HG03354 (cell line): ENCODE results near the gene ABHD16A.

Source experiments
- ATAC-seq: cut with Tn5 transposase; IDR thresholded peaks from one replicate; pipeline ENCODE4 v1.9.1; 2021; ENCODE audit warnings: mild to moderate bottlenecking; ENCODE audit not compliant: unreplicated experiment, poor library complexity, severe bottlenecking

Gene ABHD16A

DNA sequence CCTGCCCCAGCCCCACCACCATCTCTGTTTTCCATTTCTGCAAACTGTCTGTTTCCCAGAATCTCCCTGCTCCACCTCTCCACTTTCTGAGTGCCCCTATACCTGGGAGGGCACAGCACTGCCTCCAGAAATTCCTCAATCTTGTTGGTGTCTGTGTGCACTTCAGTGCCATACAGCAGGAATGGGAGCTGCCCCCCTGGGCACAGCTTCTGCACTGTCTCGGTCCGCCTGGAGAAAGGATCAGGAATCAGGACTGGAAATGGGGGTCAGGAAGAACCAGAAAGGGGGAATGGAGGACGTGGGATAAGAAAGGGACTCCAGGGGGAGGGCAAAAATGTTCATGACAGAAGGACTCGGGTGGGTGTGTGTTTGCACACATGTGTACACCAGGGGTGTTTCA is 30.6 kb upstream of the ABHD16A start:
- no peak for ATAC-seq

DNA sequence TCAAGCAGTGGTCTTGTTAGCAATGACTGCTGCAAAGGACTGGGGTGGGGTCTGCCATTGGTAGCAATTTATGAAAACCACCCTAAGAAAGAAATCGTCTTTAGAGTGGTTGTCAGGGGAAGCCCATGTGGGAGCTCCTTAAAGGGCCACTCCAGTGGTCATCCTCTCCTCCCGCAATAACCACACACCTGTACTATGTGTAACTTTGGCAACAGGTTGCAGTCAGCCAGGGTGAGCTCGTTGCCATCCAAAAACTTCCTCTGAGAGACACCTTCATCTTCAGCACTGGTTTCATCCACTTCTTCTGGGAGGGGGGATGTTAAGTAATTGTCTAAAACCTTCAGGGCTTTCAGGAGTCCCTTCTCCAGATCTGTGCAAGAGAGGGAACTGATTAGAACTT is 28.9 kb upstream of the ABHD16A start:
- no peak for ATAC-seq

DNA sequence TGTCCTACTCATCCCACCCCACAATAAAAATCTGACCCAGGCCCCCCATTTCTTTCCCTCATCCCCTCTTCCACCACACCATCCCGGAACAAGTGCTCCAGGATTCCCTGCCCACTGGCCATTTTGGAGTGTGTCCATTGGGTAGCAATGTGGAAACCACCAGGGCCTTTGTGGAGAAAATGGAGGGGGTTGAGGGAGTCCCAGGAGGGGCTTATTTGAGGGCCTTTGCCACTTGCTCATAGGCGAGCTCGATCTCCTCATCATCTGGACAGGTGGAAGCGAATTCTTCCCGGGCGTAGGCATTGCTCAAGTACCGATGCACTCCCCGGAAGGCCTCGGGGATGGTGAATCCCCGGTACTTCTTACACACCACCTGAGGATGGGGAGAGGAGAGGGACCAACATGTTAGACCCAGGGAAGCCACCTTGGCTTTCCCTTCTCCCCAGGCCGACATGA is 27.5 kb upstream of the ABHD16A start:
- no peak for ATAC-seq

DNA sequence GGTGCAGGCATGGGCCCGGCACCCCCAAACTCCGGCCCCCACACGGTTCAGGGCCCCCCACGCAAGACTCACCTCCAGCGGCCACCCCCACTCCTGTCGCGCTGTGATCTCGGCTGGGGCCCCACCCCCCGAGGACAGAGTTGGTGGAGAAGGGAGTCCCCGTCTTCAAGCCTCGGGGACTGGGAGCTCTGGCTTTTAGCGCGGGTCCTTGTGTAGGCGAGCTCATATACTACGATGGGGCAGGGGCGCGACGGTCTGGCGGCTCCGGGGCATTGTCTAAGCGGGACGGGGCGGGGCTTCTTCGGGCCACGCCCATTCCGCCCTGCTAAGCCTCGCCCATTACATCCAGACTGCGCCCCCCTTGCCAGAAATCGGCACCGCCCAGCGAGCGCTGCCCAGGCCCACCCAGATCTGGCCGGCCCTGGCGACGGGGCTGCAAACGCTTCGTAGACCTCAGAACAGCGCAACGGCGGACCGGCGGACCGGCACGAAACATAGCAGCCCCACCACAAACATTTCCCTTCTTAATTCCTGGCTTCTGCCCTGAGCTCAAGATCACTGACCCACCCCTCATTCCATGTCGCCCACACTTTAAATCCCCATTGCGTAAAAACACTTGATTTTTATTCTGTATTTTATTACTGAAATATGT is 27.0 kb upstream of the ABHD16A start:
- ATAC-seq, result peak; percentile 33

DNA sequence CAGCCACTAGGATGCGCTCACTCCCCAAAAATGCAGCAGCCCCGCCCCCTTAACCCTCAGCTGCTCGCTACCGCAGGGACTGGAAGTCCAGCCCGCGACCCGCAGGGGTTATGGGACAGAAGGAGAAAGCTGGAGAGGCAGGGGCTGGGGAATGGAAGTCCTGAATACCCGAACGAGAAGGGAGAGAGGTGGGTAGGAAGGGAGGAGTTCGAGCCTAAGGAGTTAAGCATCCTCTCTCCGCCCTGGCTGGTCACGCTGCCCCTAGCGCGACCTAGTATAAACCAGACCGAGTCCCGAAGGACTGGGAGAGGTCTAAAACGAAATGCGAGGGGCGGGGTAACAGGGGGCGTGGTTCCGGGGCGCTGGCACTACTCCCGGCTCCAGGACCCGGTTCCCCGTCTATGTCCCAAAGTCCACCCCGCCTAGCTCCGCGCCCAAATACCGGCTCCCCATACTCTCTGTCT is 26.4 kb upstream of the ABHD16A start:
- ATAC-seq, result peak; percentile 51

DNA sequence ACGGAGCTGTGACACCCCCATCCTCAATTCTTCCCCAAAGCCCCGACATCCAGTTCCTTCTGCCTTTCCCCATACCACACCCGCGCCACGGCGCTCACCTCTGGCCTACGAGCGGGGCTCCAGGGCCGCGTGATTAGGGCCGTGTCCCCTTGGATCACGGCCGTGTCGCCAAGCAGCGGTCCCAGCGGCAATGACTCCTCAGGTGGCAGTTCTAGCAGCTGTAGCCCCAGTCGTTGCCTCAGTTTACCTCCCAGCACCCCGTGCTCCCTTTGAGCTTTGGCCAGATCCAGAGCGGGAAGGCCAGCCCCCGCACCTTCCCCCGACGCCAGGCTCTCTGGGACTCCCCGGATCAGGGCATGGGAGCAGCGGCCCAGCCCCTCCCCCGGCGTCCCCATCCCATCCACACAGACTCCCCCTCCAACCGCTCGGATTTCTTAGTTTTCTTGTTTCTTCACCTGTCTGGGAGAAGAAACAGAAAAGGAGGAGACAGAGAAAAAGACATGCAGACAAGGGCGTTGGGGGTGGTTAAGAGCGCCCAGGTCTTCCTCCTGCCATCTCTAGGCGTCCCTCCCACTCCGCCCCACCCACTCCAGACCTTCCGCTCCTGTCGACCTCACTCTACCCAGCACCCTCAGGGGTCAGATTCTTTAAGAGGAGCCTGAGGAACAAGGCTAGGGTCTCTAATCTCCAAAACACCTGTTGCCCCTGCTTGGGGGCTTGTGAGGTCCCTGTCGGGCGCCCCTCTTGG is 25.8 kb upstream of the ABHD16A start, which contains the start of gene DDAH2:
DDAH2 (minus strand) TSS at position 533 of the 748 bp plus-strand sequence; CDS start at position 395, 138 bp downstream.
- ATAC-seq, result no peak

DNA sequence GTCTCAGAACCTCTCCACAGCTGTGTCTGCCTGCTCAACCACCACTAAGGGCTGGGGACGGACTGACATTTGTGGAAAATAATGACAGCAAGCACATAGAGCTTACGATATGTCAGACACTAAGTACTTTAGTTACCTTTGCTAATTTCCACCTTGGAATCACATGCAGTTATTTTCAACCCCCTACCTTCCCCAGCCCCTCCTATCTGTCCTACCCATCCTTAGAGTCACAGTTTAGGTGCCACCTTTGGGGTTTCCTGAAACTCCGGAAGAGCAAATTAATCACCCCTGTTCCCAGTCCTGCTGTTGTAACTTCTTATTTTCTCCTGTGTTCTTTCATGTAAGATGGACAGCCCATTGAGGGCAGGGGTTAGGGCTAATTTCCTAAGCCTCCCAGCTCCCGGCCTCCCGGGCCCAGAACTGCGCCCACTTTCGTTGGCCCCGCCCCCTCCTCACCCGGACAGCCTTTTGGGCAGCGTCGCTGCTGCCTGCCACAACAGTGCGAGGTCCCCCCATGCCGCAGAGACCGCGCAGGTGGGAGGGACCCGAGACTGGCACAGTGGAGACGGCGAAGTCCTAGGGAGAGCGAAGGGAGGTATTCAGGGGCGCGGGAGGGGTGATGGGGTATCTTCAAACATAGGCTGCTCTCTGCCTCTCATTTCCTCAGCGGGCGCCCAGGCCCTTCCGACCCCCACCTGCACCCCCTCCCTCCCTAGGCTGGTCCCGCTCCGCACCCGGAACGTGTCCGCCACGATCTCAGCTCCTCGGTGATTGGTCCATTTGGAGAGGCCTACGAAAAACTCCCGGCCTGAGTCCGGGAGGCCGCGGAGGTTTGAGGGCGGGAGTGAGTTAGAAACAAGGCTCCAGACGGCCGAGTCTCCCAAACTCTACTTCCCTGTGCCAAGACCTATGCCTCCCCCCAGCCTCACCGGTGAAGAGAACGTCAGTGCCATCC is 24.9 kb upstream of the ABHD16A start:
- ATAC-seq, result no peak

DNA sequence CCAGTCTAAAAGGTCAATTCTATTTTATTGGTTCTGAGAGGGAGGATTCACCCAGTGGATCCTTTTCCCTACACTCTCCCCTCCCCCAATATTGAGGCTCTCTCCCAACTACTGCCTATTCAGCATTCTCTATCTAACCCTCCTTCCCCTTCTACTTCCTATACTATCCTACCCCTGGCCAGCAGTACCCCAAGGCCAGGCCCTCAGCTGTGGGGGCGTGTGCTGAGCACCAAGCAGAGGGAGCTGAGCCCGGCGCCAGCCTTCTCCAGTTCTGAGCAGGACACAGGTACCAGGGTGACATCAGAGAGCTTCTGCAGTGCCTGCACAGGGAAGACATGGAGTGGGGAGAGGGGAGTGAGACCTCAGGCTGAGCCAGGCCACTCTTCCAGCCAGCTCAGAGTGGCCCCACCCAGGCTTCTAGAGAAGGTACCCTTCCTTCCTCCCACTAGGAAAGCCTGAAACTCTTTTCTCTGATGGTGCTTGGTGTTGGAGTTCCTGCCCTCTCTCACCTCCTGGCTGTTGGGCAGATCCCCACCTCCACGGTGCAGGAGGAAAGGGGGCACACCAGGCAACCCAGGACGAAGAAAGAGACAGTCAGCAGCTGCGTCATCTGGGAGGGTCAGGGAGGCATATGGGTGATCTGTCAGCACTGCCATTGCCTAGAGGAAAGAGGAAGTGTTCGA is 24.1 kb upstream of the ABHD16A start:
- ATAC-seq, result peak; percentile 67

DNA sequence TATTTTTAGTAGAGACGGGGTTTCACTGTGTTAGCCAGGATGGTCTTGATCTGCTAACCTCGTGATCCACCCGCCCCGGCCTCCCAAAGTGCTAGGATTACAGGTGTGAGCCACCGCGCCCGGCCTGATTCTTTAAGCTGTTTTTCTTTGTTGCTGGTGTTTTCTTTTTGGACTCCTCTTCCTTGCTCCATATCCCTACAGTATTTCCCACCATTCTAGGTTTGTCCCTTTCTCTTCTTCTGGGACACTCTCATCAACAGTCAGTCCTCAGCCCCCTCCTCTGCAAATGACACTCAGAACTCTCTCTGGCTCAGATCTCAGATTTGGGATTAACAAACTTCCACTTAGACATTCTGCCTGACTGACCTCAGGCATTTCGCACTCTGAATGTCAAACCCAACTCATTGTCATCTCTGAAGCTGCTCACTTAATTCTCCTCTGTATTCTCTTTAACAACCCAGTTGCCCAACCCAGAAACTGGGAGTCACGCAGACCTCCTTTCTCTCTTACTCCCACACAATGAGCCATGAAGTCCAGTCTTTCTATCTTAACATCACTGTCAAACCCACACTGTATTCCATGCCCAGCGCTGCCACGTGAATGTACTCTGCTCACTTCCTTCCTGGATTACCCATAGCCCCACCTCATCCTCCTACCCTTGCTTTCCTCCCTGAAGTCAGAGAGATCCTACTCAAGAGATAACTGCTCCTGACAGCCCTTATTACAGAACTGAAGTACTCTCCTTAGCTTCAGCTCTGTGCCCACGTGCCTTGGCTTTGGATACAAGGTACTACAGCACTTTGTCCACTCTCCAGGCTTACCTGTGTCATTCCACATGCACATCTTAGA is 22.6 kb upstream of the ABHD16A start:
- no peak for ATAC-seq

DNA sequence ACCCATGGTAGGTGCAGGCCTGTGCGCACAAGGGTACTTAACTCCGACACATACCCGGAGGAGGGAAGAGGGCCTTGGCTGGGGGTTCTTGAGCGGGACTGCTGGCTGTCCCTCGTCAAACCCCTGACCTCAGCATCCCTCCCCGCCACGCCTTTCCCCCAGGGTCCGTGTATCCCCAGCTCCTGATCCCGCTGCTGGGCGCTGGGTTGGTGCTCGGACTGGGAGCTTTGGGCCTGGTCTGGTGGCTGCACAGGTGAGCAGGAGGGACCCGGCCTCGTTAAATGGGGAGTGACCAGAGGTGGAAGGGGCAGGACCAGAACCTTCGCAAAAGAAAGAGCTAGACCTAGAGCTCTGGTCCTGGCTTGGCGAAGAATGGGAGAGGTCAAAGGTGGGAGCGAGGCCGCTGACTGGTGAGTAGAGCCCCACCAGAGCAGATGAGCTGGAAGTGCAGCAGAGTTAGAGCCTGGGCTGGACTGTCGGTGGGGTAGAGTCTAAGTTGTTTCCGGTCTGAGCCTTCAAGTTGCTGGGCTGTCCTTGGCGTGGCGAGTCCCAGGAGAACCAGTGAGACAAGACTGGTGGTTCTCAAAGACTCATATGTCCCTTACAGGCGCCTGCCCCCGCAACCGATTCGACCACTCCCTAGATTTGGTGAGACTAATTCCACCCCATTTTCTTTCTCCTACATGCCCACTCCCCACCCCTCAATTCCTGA is 21.0 kb upstream of the ABHD16A start:
- ATAC-seq, result no peak

DNA sequence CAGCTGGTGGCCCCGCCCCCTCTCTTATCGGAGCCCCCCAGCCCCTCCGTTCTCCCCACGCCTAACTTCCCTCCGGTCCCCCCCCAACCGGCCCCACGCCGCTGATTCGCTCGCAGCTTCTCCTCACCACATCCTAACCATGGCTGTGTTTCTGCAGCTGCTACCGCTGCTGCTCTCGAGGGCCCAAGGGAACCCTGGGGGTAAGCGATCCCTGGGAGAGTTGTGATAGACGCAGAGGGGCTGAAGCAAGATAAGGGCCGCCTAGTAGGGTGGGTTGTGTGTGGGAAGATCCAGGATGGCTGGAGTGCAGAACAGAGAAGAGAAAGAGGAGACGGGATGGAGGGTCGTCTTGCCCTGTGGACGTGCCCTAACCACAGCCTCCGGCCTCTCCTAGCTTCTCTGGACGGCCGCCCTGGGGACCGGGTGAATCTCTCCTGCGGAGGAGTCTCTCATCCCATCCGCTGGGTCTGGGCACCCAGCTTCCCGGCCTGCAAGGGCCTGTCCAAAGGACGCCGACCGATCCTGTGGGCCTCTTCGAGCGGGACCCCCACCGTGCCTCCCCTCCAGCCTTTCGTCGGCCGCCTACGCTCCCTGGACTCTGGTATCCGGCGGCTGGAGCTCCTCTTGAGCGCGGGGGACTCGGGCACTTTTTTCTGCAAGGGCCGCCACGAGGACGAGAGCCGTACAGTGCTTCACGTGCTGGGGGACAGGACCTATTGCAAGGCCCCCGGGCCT is 20.3 kb upstream of the ABHD16A start, which contains the start of gene MPIG6B:
MPIG6B (plus strand) TSS at position 129 of the 735 bp plus-strand sequence; CDS start at position 140, 11 bp downstream.
- ATAC-seq, result no peak

DNA sequence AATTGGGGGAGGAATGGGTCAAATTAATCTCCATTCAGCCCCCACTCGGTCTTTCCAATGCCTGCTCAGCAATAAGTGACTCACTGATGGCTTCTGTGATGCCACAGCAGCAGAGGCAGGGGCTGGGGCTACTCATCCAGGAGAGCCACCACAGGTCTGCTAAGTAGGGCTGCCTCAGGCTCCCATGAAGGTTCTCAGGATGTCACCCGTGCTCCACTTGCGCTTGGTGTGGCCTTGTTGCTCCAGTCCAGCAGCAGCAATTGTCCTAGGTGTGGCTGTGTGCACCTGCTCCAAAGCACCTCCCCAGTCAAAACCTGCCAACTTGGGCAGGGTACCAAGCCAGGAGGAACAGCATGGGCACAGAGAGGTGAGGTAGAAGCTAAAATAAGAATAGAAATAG is 19.0 kb upstream of the ABHD16A start:
- no peak for ATAC-seq

DNA sequence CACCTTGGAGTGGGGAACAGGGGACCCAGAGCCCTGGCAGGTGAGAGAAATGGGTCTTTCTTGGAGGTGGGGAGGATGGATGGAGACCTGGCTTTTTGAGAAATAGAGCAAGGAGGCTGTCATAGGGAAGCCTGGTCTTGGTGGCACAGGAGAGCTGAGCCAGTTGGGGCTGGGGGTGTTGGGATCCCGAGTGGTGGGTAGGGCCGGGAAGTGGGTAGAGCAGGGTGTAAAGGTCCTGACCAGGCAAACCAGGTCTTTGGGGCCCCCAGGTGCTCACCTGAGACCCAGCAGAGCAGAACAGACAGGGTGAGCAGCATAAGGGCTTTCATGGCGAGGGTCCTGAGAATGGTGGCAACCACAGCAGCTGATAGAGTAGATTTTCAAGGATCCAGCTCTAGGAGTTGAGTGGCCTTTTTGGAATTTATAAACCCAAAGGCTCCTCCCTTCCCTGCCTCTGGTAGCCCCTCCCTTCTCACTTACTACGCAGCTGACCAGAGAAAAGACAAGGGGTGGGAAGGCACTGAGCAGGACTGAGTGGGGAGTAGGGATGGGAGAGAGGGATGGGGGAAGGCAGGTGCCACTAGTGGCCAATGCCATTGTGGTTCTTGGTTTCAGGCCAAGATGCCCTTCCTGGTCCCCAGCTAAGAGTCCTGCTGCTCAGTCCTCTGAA is 18.4 kb upstream of the ABHD16A start, which contains the start of gene LY6G6C:
LY6G6C (minus strand) TSS at position 396 of the 670 bp plus-strand sequence; CDS start at position 329, 67 bp downstream.
- ATAC-seq, result no peak

DNA sequence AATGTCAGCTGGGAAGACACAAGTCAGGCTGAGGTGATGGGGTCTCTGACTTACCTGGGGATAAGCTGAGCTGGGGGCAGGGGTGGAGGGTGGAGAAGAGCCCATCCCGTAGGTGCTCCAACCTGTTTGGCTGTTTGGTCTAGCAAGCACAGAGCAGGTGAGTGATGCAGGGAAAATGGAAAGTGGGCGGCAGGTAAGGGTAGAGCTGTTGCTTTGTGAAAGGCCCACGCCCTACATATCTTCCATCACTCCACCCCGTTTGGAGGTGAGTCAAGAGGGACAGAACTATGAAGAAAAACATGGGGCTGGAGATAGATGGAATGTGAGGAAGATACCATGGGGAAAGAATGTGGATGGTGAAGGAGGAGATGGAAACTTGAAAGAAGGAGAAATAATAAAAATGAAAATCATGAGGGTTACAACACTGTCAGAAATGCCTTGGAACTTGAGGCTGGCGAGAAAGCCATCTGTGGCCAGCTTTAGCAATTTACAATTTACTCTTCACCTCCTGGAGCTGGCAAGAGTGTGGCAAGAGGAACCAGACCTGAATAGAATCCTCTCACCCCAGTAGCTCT is 17.2 kb upstream of the ABHD16A start:
- ATAC-seq, result no peak

DNA sequence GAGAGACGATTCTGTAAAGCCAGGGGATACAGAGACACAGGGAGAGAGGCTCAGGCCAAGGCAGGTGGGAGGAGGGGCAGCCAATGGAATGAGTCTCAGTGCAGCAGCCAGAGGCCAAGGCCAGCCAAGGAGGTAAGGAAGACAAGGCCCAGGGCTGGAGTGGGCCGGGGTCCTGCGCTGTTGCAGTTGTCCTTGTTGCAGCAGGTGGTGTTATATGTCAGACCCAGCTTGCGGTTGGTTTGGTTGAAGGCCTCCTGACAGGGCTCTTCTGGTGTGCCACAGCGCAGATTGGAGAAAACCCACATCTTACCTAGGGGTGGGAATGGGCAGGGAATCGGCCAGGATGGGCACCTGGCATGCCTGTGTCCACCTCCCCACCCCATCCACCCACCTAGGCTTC is 15.9 kb upstream of the ABHD16A start:
- no peak for ATAC-seq

DNA sequence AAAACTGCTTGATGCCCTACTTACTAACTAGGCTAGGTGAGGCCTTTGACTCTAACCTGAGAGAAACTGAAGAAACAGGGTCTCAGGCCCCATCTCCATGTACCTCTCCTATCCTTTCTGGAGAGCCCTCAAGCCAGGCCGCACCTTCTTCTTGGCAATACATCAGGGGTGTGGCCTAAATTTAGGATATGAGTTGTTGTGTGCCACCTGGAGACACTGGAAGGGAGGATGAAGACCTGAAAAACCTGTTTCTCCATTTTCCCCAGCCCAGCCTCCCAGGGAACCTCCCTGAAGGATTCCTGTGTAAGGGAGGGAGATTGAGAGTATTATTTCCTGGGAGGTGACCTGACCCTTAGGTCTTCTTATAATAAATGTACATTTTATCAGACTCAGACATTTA is 15.1 kb upstream of the ABHD16A start:
- ATAC-seq, result no peak
